OCI-LY1 (cell line): ENCODE results near the gene FAM168A.

Experiments
- H2AFZ ChIP-seq: fragments of 200-600 bp; sonication (generic), shearing (Covaris generic); 2 replicates; pipeline ENCODE4 v1.6.0; 2014; ENCODE audit warnings: antibody characterized with exemption, mild to moderate bottlenecking, low read length
- H3F3A ChIP-seq: fragments of 200-600 bp; sonication (generic), shearing (Covaris generic); 2 replicates; pipeline ENCODE4 v1.6.0; 2014; ENCODE audit warnings: mild to moderate bottlenecking, antibody characterized with exemption, low read length, moderate library complexity; ENCODE audit not compliant: insufficient read depth
- H3K27ac ChIP-seq: fragments of 200-600 bp; sonication (generic); 2 replicates; pipeline ENCODE4 v1.5.1; 2014; ENCODE audit warnings: low read length, mixed run types, mild to moderate bottlenecking, low read depth; ENCODE audit not compliant: poor library complexity, severe bottlenecking
- H3K27me3 ChIP-seq: fragments of 200-600 bp; sonication (generic); 2 replicates; pipeline ENCODE4 v1.6.0; 2014; ENCODE audit warnings: antibody characterized with exemption, mild to moderate bottlenecking, low read length, moderate library complexity; ENCODE audit not compliant: insufficient read depth
- H3K36me3 ChIP-seq: fragments of 200-600 bp; sonication (generic); 2 replicates; pipeline ENCODE4 v1.6.1; 2014; ENCODE audit warnings: mild to moderate bottlenecking, antibody characterized with exemption, low read length, moderate library complexity, mixed read lengths; ENCODE audit not compliant: insufficient read depth
- H3K4me1 ChIP-seq: fragments of 200-600 bp; sonication (generic); 2 replicates; pipeline ENCODE4 v1.5.1; 2014; ENCODE audit warnings: mild to moderate bottlenecking, low read length, moderate library complexity; ENCODE audit not compliant: insufficient read depth, severe bottlenecking
- H3K4me2 ChIP-seq: fragments of 200-600 bp; sonication (generic), shearing (Covaris generic); 2 replicates; pipeline ENCODE4 v1.6.1; 2014; ENCODE audit warnings: low read length
- H3K4me3 ChIP-seq: fragments of 200-600 bp; sonication (generic); 2 replicates; pipeline ENCODE4 v1.5.1; 2014; ENCODE audit warnings: low read length, low read depth, mild to moderate bottlenecking, mixed read lengths; ENCODE audit not compliant: poor library complexity, severe bottlenecking
- H3K79me2 ChIP-seq: fragments of 200-600 bp; shearing (Covaris generic); 2 replicates; pipeline ENCODE4 v1.6.1; 2016; ENCODE audit warnings: mixed run types, low read length, mixed read lengths; ENCODE audit not compliant: insufficient read depth
- H3K9ac ChIP-seq: fragments of 200-600 bp; sonication (generic), shearing (Covaris generic); 2 replicates; pipeline ENCODE4 v1.6.1; 2014; ENCODE audit warnings: mild to moderate bottlenecking, low read length, mixed read lengths
- H3K9me2 ChIP-seq: fragments of 200-600 bp; sonication (generic), shearing (Covaris generic); 2 replicates; pipeline ENCODE4 v1.6.1; 2014; ENCODE audit warnings: low read depth, mild to moderate bottlenecking, low read length, mixed read lengths
- H3K9me3 ChIP-seq: fragments of 200-600 bp; shearing (Covaris generic); 2 replicates; pipeline ENCODE4 v1.6.1; 2014; ENCODE audit warnings: low read length, mixed read lengths
- H4K20me1 ChIP-seq: fragments of 200-600 bp; sonication (generic), shearing (Covaris generic); 2 replicates; pipeline ENCODE4 v1.6.0; 2016; ENCODE audit warnings: mild to moderate bottlenecking, low read length; ENCODE audit not compliant: insufficient read depth
- EZH2 ChIP-seq: fragments of 200-600 bp; sonication (generic), shearing (Covaris generic); IDR thresholded peaks from 2 replicates; pipeline ENCODE4 v1.8.0; 2017; ENCODE audit warnings: borderline replicate concordance, mixed run types, mild to moderate bottlenecking, antibody characterized with exemption, low read length, moderate library complexity, mixed read lengths
- TF ChIP-seq, protein P1 (sequence below): fragments of 200-600 bp; sonication (generic), shearing (Covaris generic); IDR thresholded peaks from 2 replicates; pipeline ENCODE4 v1.5.1; 2017; ENCODE audit warnings: mild to moderate bottlenecking, antibody characterized with exemption, low read length, moderate library complexity, mixed read lengths

The FAM168A gene

DNA sequence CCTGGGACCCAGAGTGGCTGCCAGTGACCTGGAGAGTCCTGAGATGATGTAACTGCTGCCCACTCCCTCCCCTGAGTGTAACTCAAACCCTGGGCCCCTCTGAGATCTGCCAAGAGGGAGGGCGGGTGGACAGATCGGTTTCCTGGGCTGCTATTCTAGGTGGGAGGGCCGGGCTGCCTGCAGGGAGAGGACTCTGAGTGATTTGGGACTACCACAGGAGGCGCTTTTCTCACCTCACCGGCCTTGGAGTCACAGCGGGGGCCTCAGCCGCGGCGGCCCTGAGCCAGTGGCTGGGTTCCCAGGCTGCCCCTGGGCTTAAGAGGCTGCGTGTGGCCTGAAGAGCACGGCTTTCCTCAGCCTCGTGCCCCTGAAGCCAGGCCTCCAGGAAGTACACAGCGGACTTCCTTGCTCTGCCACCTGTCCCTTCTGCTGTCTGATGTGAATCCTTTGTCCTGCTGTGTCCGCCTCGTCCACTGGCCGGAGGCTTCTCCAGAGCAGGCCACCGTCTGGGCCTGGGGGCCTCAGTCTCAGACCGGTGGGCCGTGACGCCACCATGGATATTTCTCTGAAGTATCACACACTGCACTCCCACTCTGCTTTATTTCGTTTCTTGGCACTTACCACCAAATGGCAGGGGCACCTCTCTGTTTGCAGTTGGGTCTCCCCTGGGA lies 210.2 kb downstream of the FAM168A start:
- no peaks in the 10 kb centered on the region for H3K9me2 ChIP-seq
- peak overlapping the region; percentile 16; the same call in 1 of the 2 replicates for H3K4me2 ChIP-seq
- no peak overlapping the region for H3K4me3 ChIP-seq
- H3K4me1 ChIP-seq: peaks cover 57% of the 10 kb centered on the region
- peak overlapping the region; percentile 14; the same call in 1 of the 2 replicates for H3K9ac ChIP-seq
- no peaks in the 10 kb centered on the region for H3F3A ChIP-seq
- H4K20me1 ChIP-seq: no peaks in the 10 kb centered on the region
- peak overlapping the region; percentile 88 for H3K27ac ChIP-seq
- no peaks in the 10 kb centered on the region for H3K9me3 ChIP-seq
- no peaks in the 10 kb centered on the region for H3K79me2 ChIP-seq
- H3K36me3 ChIP-seq: no peaks in the 10 kb centered on the region
- H2AFZ ChIP-seq: no peak overlapping the region
- no peak for TF ChIP-seq EZH2
- TF ChIP-seq, protein P1, sequence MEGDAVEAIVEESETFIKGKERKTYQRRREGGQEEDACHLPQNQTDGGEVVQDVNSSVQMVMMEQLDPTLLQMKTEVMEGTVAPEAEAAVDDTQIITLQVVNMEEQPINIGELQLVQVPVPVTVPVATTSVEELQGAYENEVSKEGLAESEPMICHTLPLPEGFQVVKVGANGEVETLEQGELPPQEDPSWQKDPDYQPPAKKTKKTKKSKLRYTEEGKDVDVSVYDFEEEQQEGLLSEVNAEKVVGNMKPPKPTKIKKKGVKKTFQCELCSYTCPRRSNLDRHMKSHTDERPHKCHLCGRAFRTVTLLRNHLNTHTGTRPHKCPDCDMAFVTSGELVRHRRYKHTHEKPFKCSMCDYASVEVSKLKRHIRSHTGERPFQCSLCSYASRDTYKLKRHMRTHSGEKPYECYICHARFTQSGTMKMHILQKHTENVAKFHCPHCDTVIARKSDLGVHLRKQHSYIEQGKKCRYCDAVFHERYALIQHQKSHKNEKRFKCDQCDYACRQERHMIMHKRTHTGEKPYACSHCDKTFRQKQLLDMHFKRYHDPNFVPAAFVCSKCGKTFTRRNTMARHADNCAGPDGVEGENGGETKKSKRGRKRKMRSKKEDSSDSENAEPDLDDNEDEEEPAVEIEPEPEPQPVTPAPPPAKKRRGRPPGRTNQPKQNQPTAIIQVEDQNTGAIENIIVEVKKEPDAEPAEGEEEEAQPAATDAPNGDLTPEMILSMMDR: peak; percentile 12; the same call in 1 of the 2 replicates
- H3K27me3 ChIP-seq: no peaks in the 10 kb centered on the region

DNA sequence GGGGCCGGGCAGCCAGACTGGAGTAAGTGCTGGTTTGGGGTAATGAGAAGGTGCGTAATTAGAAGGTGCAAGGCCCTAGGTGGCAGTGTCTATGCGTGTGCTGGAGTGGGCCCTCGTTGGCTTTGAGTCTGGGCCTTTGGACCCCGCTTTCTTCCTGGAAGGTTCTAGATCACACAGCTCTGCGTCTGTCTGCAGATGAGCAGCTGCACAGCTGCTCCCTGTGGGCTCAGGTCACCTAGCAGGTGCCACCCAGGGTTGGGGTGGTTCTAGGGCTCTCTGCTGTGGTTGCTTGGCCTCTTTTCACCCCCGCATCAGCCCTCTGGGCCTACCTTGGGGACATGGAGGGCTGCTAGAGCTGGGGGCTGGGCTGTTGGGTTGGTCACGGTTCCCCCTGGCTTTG lies 211.4 kb downstream of the FAM168A start:
- Histone ChIP-seq H3K4me3 (no peak overlapping the region), H3F3A (no peaks in the 10 kb centered on the region), H3K4me1 (peaks cover 69% of the 10 kb centered on the region), H3K4me2 (peak overlapping the region; percentile 21; the same call in 1 of the 2 replicates), H3K9me2 (no peaks in the 10 kb centered on the region), H3K9ac (peak overlapping the region; percentile 12; the same call in 1 of the 2 replicates), H3K27me3 (no peaks in the 10 kb centered on the region), H3K27ac (peak overlapping the region; percentile 88), H3K79me2 (no peaks in the 10 kb centered on the region), H2AFZ (no peak overlapping the region), H3K36me3 (no peaks in the 10 kb centered on the region), H3K9me3 (no peaks in the 10 kb centered on the region), H4K20me1 (no peaks in the 10 kb centered on the region)
- TF ChIP-seq, protein P1: no peak; the same call in 1 of the 2 replicates
- no peak for TF ChIP-seq EZH2

DNA sequence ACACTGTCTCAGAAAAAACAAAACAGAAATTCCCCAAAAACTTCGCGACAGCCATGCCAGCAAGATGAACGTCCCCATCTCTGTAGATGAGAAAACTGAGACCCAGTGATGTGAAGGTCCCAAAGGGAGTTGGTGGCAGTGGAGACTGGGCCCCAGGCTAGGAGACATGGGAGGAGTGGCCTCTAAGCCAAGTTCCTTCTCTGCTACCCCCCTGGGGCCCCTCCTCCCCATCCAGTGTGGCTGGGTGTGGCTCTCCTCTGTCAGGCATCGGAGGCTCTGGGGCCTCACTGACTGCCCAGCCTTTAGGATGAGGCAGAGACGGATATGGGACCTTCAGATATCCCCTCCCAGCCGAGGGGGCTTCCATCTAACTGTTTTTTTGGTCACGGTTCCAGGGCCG lies 211.9 kb downstream of the FAM168A start:
- Histone ChIP-seq H3K9ac (peak overlapping the region; percentile 12; the same call in 1 of the 2 replicates), H3K4me1 (peaks cover 75% of the 10 kb centered on the region)

More for the DNA sequence above, 211.9 kb downstream of the FAM168A start:
- H3K9me3 ChIP-seq: no peaks in the 10 kb centered on the region
- H3F3A ChIP-seq: no peaks in the 10 kb centered on the region
- no peak overlapping the region for H3K4me3 ChIP-seq
- H3K27me3 ChIP-seq: no peaks in the 10 kb centered on the region
- H3K4me2 ChIP-seq: peak overlapping the region; percentile 21; the same call in 1 of the 2 replicates
- peak overlapping the region; percentile 88 for H3K27ac ChIP-seq
- no peaks in the 10 kb centered on the region for H3K36me3 ChIP-seq
- no peaks in the 10 kb centered on the region for H3K9me2 ChIP-seq
- TF ChIP-seq, protein P1: no peak
- no peak for TF ChIP-seq EZH2
- no peak overlapping the region for H2AFZ ChIP-seq
- H4K20me1 ChIP-seq: no peaks in the 10 kb centered on the region
- H3K79me2 ChIP-seq: no peaks in the 10 kb centered on the region
